ENCODE measurements around the gene NAP1L4.

NAP1L4 gene

GRCh38 chr11:2994336-2994730, 2.2 kb upstream of the NAP1L4 start:
- peak; percentile 64 for DNase-seq (ENCODE audit: low spot score)
- TF ChIP-seq CTCF (IDR thresholded peaks at IDR 0.05), result no peak

GRCh38 chr11:2992997-2993325, 832 bp upstream of the NAP1L4 start:
- no peak for DNase-seq (ENCODE audit: low spot score)
- TF ChIP-seq CTCF (IDR thresholded peaks at IDR 0.05), result no peak
- H3K4me3 ChIP-seq, result peak overlapping the region; percentile 78
- H3K27ac ChIP-seq, result no peak overlapping the region

More at GRCh38 chr11:2994336-2994730, 2.2 kb upstream of the NAP1L4 start:
- no peak overlapping the region for H3K4me3 ChIP-seq
- H3K27ac ChIP-seq, result no peak overlapping the region

GRCh38 chr11:2991452-2992233, 486 bp downstream of the NAP1L4 start:
- DNase-seq (ENCODE audit: low spot score), result peak; percentile 80
- Histone ChIP-seq H3K4me3 (peak overlapping the region; percentile 78), H3K27ac (peak overlapping the region; percentile 94 to 99)
- TF ChIP-seq CTCF (IDR thresholded peaks at IDR 0.05), result no peak

GRCh38 chr11:2990617-2991451, 1.3 kb downstream of the NAP1L4 start:
- TF ChIP-seq CTCF (IDR thresholded peaks at IDR 0.05), result no peak
- Histone ChIP-seq H3K4me3 (peak overlapping the region; percentile 78), H3K27ac (peak overlapping the region; percentile 94 to 99)
- DNase-seq (ENCODE audit: low spot score), result peak; percentile 46

- no peak for TF ChIP-seq CTCF (IDR thresholded peaks at IDR 0.05)
- Histone ChIP-seq H3K4me3 (peak overlapping the region; percentile 78), H3K27ac (no peak overlapping the region)
- no peak for DNase-seq (ENCODE audit: low spot score)
These were observed 2.6 kb downstream of the NAP1L4 start for GRCh38 chr11:2989551-2989950.

- Histone ChIP-seq H3K27ac (no peak overlapping the region), H3K4me3 (peak overlapping the region; percentile 31)
- no peak for TF ChIP-seq CTCF (IDR thresholded peaks at IDR 0.05)
- DNase-seq (ENCODE audit: low spot score), result no peak
These were observed 3.1 kb downstream of the NAP1L4 start for GRCh38 chr11:2989006-2989405.

Measured in coronary artery (tissue), 2 donors.